ENCODE results near the gene ADCY3. TPM values are rescaled to one million over a fixed set of nuclear protein-coding genes. Genes with fewer than 3 reads are reported as not detected.

Gene ADCY3
- total RNA-seq, 2 experiments from 2014 or later = 28.1 to 31.4 TPM

DNA sequence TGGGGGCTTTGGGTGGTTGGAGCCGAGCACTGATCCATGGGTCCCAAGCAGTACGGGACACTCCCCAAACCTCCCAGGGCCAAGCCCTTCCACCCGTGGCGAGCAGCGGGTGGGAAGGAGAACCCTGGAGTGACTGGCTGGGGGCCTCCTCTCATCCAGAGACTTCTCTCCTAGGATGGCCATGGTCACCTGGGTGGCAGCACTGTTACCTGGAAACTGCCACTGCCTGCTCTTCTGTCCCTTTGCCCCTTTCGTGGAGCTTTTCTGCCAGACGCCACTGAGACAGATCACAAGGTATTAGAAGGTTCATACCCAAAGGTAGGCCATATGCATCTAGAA is 99.9 kb downstream of the ADCY3 start:
- Mint-ChIP-seq H3K27me3 (no peaks in the 10 kb centered on the region), H3K4me1 (ENCODE audit: low read depth) (no peaks in the 10 kb centered on the region), H3K27ac (no peak overlapping the region), H3K36me3 (ENCODE audit: low read depth) (peaks cover 56% of the 10 kb centered on the region), H3K4me3 (no peak overlapping the region), H3K9me3 (no peaks in the 10 kb centered on the region)
- DNase-seq (no peak), ATAC-seq (ENCODE audit: poor library complexity) (no peak)
- Histone ChIP-seq H3K27ac (ENCODE audit: low read depth in 1 of 2, low read length in 2 of 2) (no peak overlapping the region), H3K9me3 (ENCODE audit: control insufficient read depth in 1 of 2, insufficient read depth in 1 of 2, low read length in 2 of 2) (no peaks in the 10 kb centered on the region), H3K4me3 (ENCODE audit: low read length) (no peak overlapping the region), H3K4me1 (ENCODE audit: insufficient read depth, low read length) (no peaks in the 10 kb centered on the region), H3K36me3 (ENCODE audit: insufficient read depth, low read length) (peaks cover 54% of the 10 kb centered on the region), H3K27me3 (ENCODE audit: control insufficient read depth in 1 of 2, insufficient read depth in 2 of 2, low read length in 2 of 2) (no peaks in the 10 kb centered on the region)
- TF ChIP-seq, protein P1, sequence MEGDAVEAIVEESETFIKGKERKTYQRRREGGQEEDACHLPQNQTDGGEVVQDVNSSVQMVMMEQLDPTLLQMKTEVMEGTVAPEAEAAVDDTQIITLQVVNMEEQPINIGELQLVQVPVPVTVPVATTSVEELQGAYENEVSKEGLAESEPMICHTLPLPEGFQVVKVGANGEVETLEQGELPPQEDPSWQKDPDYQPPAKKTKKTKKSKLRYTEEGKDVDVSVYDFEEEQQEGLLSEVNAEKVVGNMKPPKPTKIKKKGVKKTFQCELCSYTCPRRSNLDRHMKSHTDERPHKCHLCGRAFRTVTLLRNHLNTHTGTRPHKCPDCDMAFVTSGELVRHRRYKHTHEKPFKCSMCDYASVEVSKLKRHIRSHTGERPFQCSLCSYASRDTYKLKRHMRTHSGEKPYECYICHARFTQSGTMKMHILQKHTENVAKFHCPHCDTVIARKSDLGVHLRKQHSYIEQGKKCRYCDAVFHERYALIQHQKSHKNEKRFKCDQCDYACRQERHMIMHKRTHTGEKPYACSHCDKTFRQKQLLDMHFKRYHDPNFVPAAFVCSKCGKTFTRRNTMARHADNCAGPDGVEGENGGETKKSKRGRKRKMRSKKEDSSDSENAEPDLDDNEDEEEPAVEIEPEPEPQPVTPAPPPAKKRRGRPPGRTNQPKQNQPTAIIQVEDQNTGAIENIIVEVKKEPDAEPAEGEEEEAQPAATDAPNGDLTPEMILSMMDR (IDR thresholded peaks at IDR 0.05) = no peak
- ChIA-PET POLR2A (no interaction called here), CTCF (no interaction called here)
- intact Hi-C loops (cut with DNase I, micrococcal nuclease) = loop anchor here in 1 of 2 experiments (10.0 kb wide), 1 partner anchor 225 kb away; no protein-coding TSS in a partner anchor

DNA sequence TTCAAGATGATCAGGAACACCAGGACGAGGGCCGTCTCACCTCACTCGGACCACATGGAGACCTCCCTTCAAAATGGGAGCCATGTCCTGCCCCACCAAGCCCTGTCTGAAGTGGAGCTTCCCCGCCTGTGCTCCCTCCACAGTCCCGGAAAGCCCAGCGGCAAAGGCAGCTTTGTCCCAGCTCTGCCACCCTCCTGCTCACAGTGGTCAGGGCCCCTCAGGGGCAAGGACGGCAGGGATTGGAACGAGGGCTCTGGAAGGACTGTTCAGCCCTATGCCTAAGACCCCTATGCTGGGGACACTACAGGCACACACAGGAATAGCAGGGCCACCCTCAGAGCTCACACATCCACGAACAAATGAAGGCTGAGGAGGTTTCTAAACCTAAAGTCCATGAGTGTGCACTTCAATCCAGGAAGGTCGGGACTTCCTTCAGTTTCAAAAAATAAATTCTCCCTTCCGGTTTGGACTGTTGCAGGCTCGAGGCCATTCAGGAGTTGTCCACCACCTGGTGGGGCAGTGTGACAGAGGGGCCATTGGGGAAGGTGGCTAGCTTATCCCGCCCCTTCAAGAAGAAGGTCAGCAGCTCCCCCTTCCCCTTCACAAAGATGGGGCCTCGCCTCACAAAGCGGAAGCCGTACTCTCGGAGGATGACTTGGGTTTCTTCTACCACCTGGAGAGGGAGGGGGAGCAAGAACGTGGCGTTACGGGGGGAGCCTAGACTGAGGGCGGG is 100.4 kb downstream of the ADCY3 start:
- Mint-ChIP-seq H3K4me1 (ENCODE audit: low read depth) (no peaks in the 10 kb centered on the region), H3K27ac (no peak overlapping the region), H3K36me3 (ENCODE audit: low read depth) (peaks cover 57% of the 10 kb centered on the region), H3K9me3 (no peaks in the 10 kb centered on the region), H3K4me3 (no peak overlapping the region), H3K27me3 (no peaks in the 10 kb centered on the region)
- Histone ChIP-seq H3K9me3 (ENCODE audit: control insufficient read depth in 1 of 2, insufficient read depth in 1 of 2, low read length in 2 of 2) (no peaks in the 10 kb centered on the region), H3K27me3 (ENCODE audit: control insufficient read depth in 1 of 2, insufficient read depth in 2 of 2, low read length in 2 of 2) (no peaks in the 10 kb centered on the region), H3K27ac (ENCODE audit: low read depth in 1 of 2, low read length in 2 of 2) (no peak overlapping the region), H3K4me1 (ENCODE audit: insufficient read depth, low read length) (no peaks in the 10 kb centered on the region), H3K4me3 (ENCODE audit: low read length) (no peak overlapping the region), H3K36me3 (ENCODE audit: insufficient read depth, low read length) (peaks cover 55% of the 10 kb centered on the region)
- ATAC-seq (ENCODE audit: poor library complexity) (no peak), DNase-seq (no peak)
- CTCF ChIA-PET = no interaction called here
- intact Hi-C loops (cut with DNase I, micrococcal nuclease) = loop anchor here in 1 of 2 experiments (5.0 to 10.0 kb wide), 2 partner anchors 62 to 225 kb away; no protein-coding TSS in a partner anchor
- POLR2A ChIA-PET = no interaction called here
- TF ChIP-seq, protein P1 (IDR thresholded peaks at IDR 0.05) = no peak

DNA sequence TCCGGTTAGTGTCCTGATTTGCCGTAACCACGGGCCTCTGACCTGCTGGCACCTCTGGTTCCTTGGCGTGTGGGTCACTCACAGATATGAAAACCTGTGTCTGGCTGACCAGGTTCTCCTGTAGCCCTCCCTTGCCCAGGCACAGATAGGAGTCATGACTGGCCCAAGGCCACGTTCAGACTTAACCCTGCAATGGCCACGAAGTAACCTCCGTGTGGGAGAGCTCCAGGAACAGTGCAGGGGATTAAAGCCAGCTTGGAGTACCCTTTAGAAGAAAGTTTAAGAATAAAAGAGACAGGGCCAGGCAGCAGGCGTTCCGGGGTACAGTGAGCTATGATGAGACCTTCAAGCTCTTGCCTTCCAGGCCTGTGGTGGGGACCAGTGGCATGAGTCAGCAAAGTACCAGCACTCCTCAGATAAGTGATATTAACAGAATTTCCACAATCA is 101.3 kb downstream of the ADCY3 start:
- Mint-ChIP-seq H3K9me3 (no peaks in the 10 kb centered on the region), H3K27ac (no peak overlapping the region), H3K4me1 (ENCODE audit: low read depth) (no peaks in the 10 kb centered on the region), H3K4me3 (no peak overlapping the region), H3K27me3 (no peaks in the 10 kb centered on the region), H3K36me3 (ENCODE audit: low read depth) (peaks cover 66% of the 10 kb centered on the region)
- Histone ChIP-seq H3K27ac (ENCODE audit: low read depth in 1 of 2, low read length in 2 of 2) (no peak overlapping the region), H3K9me3 (ENCODE audit: control insufficient read depth in 1 of 2, insufficient read depth in 1 of 2, low read length in 2 of 2) (no peaks in the 10 kb centered on the region), H3K4me3 (ENCODE audit: low read length) (no peak overlapping the region), H3K4me1 (ENCODE audit: insufficient read depth, low read length) (no peaks in the 10 kb centered on the region), H3K36me3 (ENCODE audit: insufficient read depth, low read length) (peaks cover 53% of the 10 kb centered on the region), H3K27me3 (ENCODE audit: control insufficient read depth in 1 of 2, insufficient read depth in 2 of 2, low read length in 2 of 2) (no peaks in the 10 kb centered on the region)
- ATAC-seq (ENCODE audit: poor library complexity) = no peak
- intact Hi-C loops (cut with DNase I, micrococcal nuclease) = loop anchor here in 1 of 2 experiments (5.0 kb wide), 1 partner anchor 61 kb away; no protein-coding TSS in a partner anchor
- CTCF ChIA-PET = no interaction called here
- no peak for DNase-seq
- TF ChIP-seq, protein P1 (IDR thresholded peaks at IDR 0.05) = no peak
- POLR2A ChIA-PET = no interaction called here
